Adrenal gland (tissue), 12 donors: Measurements from ENCODE around the gene ZNF436. TPM values are rescaled to one million over a fixed set of nuclear protein-coding genes. Genes with fewer than 3 reads are reported as not detected.

Experiments
- DNase-seq, 7 donors: peaks; one replicate each; pipeline ENCODE4 v3.0.0-alpha.2; 2019 to 2020
- H3K27ac ChIP-seq, 5 donors: fragments of 200-600 bp; sonication (generic) in 4 of 5; 1 replicate in 3 of 5; 2 replicates in 2 of 5; pipeline versions ENCODE4 v1.5.1 to v1.8.0; 2016 to 2020; ENCODE audit warnings: mild to moderate bottlenecking in 1 of 5
- H3K27me3 ChIP-seq: fragments of 200-600 bp; 2 replicates; pipeline ENCODE4 v1.8.0; 2021
- H3K36me3 ChIP-seq, 2 donors: fragments of 200-600 bp; replicated peaks in 1 of 2; 1 replicate in 1 of 2; 2 replicates in 1 of 2; pipeline versions ENCODE4 v1.5.1 to v1.8.0; 2018 to 2022
- H3K4me1 ChIP-seq, 2 donors: fragments of 200-600 bp; replicated peaks in 1 of 2; 1 replicate in 1 of 2; 2 replicates in 1 of 2; pipeline versions ENCODE4 v1.5.1 to v1.8.0; 2018 to 2021
- H3K4me3 ChIP-seq, 4 donors: fragments of 200-600 bp; sonication (generic) in 3 of 4; one replicate each; pipeline ENCODE4 v1.5.1; 2016 to 2018
- H3K9me3 ChIP-seq, 3 donors: fragments of 200-600 bp; sonication (generic) in 1 of 3; replicated peaks in 1 of 3; 1 replicate in 2 of 3; 2 replicates in 1 of 3; pipeline versions ENCODE4 v1.5.1 to v1.8.0; 2016 to 2021
- CTCF ChIP-seq, 6 experiments: fragments of 450-650 bp in 4 of 6; fragments of 200-600 bp in 2 of 6; sonication (generic) in 1 of 6; IDR thresholded peaks; 1 replicate in 5 of 6; 2 replicates in 1 of 6; pipeline versions ENCODE4 v1.5.1 to v1.8.0; 2016 to 2021; ENCODE audit warnings: antibody characterized with exemption in 6 of 6, mild to moderate bottlenecking in 2 of 6, moderate library complexity in 1 of 6
- POLR2A ChIP-seq, 2 donors: fragments of 450-650 bp; IDR thresholded peaks; one replicate each; pipeline ENCODE4 v1.6.1; 2017; ENCODE audit warnings: antibody characterized with exemption in 2 of 2, mild to moderate bottlenecking in 2 of 2, moderate library complexity in 1 of 2
- WGBS, 4 donors: extraction: QIAGEN DNeasy Blood & Tissue Kit in 2 of 4; methylation state at CpG; one replicate each; pipeline versions ENCODE4 v1.1.5 to v1.1.7; 2013 to 2017; 5-methylcytosine and 5-hydroxymethylcytosine counted together
- intact Hi-C, 2 donors: fragments of 100-400 bp; cut with DNase I; formaldehyde crosslinking; loops; one replicate each; pipeline versions ENCODE4 v1.14.1 to v1.15.0; 2022 to 2023
- polyA plus RNA-seq, 3 donors: library from polyadenylated mRNA; stranded (reverse); fragments of 200-250 nt in 2 of 3; fragments of 350-450 nt in 1 of 3; fragmentation: Illumina TruSeq in 1 of 3; extraction: RNeasy Lipid Tissue Mini Kit (QIAGEN cat#74804) in 1 of 3; gene quantifications; one replicate each; pipeline ENCODE4 v1.2.3, GENCODE V29; 2013 to 2014
- total RNA-seq, 9 donors: library from RNA; depleted of rRNA in 4 of 9; stranded (reverse); fragments of >200 nt in 4 of 9; fragments of 120-200 nt in 1 of 9; fragmentation: NEBNext Ultra II Directional in 1 of 9; extraction: Animal tissue kit (Norgen Biotek cat#: 25700) in 1 of 9; gene quantifications; one replicate each; pipeline versions ENCODE4 v1.1.0 to v1.2.4, GENCODE V29; 2013 to 2023
- donor health status: healthy with polysubstance abuse.
- donor health status: Bipolar disorder and iron deficiency.
- donor health status: DM: yes; HTN: yes; CAD: no.
- donor health status: DM: no; HTN: no; CAD: no.
- donor health status: DM: no; HTN: no; CAD: no.
- donor health status: DM: yes; HTN: yes; CAD: no.

Gene ZNF436
- total and polyA plus RNA-seq, 12 donors = 7.8 to 43.7 (median 20.2) TPM

- H3K9me3 ChIP-seq = no peaks in the 10 kb centered on the region
- WGBS, 4 donors = 5 to 9% (median 8%) methylated on average over 10 of the region's 10 CpGs
- DNase-seq = no peak
- H3K4me3 ChIP-seq = peak overlapping the region in 2 of 4 donors; percentile 56 to 97
- no peak for TF ChIP-seq CTCF (IDR thresholded peaks at IDR 0.05)
- TF ChIP-seq POLR2A (IDR thresholded peaks at IDR 0.05) = no peak
- no peaks in the 10 kb centered on the region for H3K27me3 ChIP-seq
- H3K27ac ChIP-seq = peak overlapping the region in 3 of 5 donors; percentile 13 to 98 (median 95)
- intact Hi-C loops = loop anchor here (5.0 to 10.0 kb wide), 2 partner anchors 55 to 143 kb away; partner anchors contain the start of gene ASAP3 (in 1 of the 2)
- peaks cover 29 to 63% of the 10 kb centered on the region in 2 donors for H3K4me1 ChIP-seq
- H3K36me3 ChIP-seq = peaks cover 0 to 9% of the 10 kb centered on the region in 2 donors
These were observed 27.5 kb downstream of the ZNF436 start for GRCh38 chr1:23341931-23342692.

DNA sequence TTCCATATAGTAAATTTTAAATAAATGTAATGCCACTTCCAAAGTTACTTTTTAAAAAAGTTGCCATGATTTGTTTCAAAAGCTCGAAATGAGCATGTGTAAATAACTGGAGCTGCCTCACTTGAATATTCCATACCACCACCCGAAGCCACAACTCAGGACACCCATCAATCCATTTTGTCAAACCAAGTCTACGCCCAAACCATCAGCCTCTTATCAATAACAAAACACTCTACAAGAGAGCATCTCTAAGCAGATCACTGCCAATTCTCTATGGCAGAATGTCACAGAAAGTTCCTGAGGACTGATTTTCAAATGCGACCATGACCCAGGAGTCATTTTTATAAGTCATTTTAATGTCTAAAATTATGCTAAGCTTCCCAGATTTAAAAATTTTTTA lies 30.0 kb downstream of the ZNF436 start:
- Histone ChIP-seq H3K27ac (no peak overlapping the region), H3K27me3 (no peaks in the 10 kb centered on the region), H3K36me3 (peaks cover 0 to 30% of the 10 kb centered on the region in 2 donors), H3K9me3 (no peaks in the 10 kb centered on the region), H3K4me3 (no peak overlapping the region), H3K4me1 (peaks cover 29 to 57% of the 10 kb centered on the region in 2 donors)
- no peak for TF ChIP-seq POLR2A (IDR thresholded peaks at IDR 0.05)
- TF ChIP-seq CTCF (IDR thresholded peaks at IDR 0.05) = no peak
- WGBS, 4 donors = 51 to 65% (median 59%) methylated on average over 4 of the region's 4 CpGs
- intact Hi-C loops = loop anchor here (5.0 to 10.0 kb wide), 3 partner anchors 58 to 145 kb away; partner anchors contain the start of gene ASAP3 (in 1 of the 2)
- DNase-seq = no peak

GRCh38 chr1:23337869-23338268 lies 31.8 kb downstream of the ZNF436 start:
- peaks cover 29 to 56% of the 10 kb centered on the region in 2 donors for H3K4me1 ChIP-seq
- H3K36me3 ChIP-seq = peaks cover 0 to 47% of the 10 kb centered on the region in 2 donors
- TF ChIP-seq CTCF (IDR thresholded peaks at IDR 0.05) (no peak), POLR2A (IDR thresholded peaks at IDR 0.05) (no peak)
- H3K27me3 ChIP-seq = no peaks in the 10 kb centered on the region
- no peak for DNase-seq
- no peak overlapping the region for H3K4me3 ChIP-seq
- intact Hi-C loops = loop anchor here in 1 of 2 donors (10.0 kb wide), 1 partner anchor 67 kb away; no protein-coding TSS in a partner anchor
- H3K27ac ChIP-seq = no peak overlapping the region
- WGBS, 4 donors = 73 to 80% (median 78%) methylated on average over 2 of the region's 2 CpGs
- no peaks in the 10 kb centered on the region for H3K9me3 ChIP-seq

GRCh38 chr1:23331713-23332112 lies 37.9 kb downstream of the ZNF436 start:
- Histone ChIP-seq H3K36me3 (peaks cover 0 to 92% of the 10 kb centered on the region in 2 donors), H3K27me3 (no peaks in the 10 kb centered on the region), H3K9me3 (no peaks in the 10 kb centered on the region), H3K27ac (no peak overlapping the region), H3K4me3 (no peak overlapping the region), H3K4me1 (peaks cover 0 to 24% of the 10 kb centered on the region in 2 donors)
- intact Hi-C loops = loop anchor here in 1 of 2 donors (10.0 kb wide), 1 partner anchor 73 kb away; no protein-coding TSS in a partner anchor
- no peak for DNase-seq
- WGBS, 4 donors = 79 to 96% (median 90%) methylated on average over 8 of the region's 8 CpGs
- TF ChIP-seq POLR2A (IDR thresholded peaks at IDR 0.05) (no peak), CTCF (IDR thresholded peaks at IDR 0.05) (no peak)
